Calu3 (cell line): ENCODE data around the gene CLEC12A. TPM values are rescaled to one million over a fixed set of nuclear protein-coding genes. Genes with fewer than 3 reads are reported as not detected.
"Not testable (repeated sequence)": the region's sequence is repeated elsewhere in the genome, so short reads cannot be mapped to it uniquely, and the experiment has no call there.

Experiments used
- BruUV-seq: library from RNA; stranded (reverse); fragments of 400-500 nt; replicated peaks from 2 replicates; lab custom pipeline; 2021; lab: Mats Ljungman, UMichigan
- CTCF ChIA-PET: fragments of 300-600 bp; sonication (Branson Sonifier 250); formaldehyde crosslinking; loops from one replicate; lab custom pipeline; 2022; ENCODE audit warnings: antibody characterized with exemption; lab: Charles Lee
- DNase-seq: peaks from one replicate; pipeline ENCODE4 v3.0.0; 2022
- H3K27ac Mint-ChIP-seq: one replicate; pipeline ENCODE4 v1.8.0; 2022; ENCODE audit warnings: mixed read lengths; ENCODE audit not compliant: unreplicated experiment
- H3K27me3 Mint-ChIP-seq: one replicate; pipeline ENCODE4 v1.8.0; 2022; ENCODE audit warnings: mixed read lengths; ENCODE audit not compliant: unreplicated experiment
- H3K36me3 Mint-ChIP-seq: one replicate; pipeline ENCODE4 v1.8.0; 2022; ENCODE audit warnings: mild to moderate bottlenecking, moderate library complexity, mixed read lengths; ENCODE audit not compliant: insufficient read depth, unreplicated experiment
- H3K4me1 Mint-ChIP-seq: one replicate; pipeline ENCODE4 v1.8.0; 2022; ENCODE audit warnings: mild to moderate bottlenecking, low read depth, mixed read lengths; ENCODE audit not compliant: unreplicated experiment
- H3K4me3 Mint-ChIP-seq: one replicate; pipeline ENCODE4 v1.8.0; 2022; ENCODE audit warnings: mild to moderate bottlenecking, low read depth, moderate library complexity, mixed read lengths; ENCODE audit not compliant: unreplicated experiment
- H3K9me3 Mint-ChIP-seq: one replicate; pipeline ENCODE4 v1.8.0; 2022; ENCODE audit warnings: low read depth, mixed read lengths; ENCODE audit not compliant: unreplicated experiment
- CTCF ChIP-seq: fragments of 200-600 bp; IDR thresholded peaks from one replicate; pipeline ENCODE4 v1.8.0; 2022; ENCODE audit warnings: antibody characterized with exemption; ENCODE audit not compliant: unreplicated experiment
- intact Hi-C: fragments of 100-400 bp; cut with micrococcal nuclease; formaldehyde crosslinking; loops from one replicate; pipeline ENCODE4 v1.10.0; 2022; ENCODE audit not compliant: unreplicated experiment
- total RNA-seq: library from RNA; stranded (reverse); gene quantifications from 2 replicates; pipeline ENCODE4 v1.2.3, GENCODE V29; 2022

CLEC12A gene
- total RNA-seq, 1 experiment from 2014 or later = not detected

DNA sequence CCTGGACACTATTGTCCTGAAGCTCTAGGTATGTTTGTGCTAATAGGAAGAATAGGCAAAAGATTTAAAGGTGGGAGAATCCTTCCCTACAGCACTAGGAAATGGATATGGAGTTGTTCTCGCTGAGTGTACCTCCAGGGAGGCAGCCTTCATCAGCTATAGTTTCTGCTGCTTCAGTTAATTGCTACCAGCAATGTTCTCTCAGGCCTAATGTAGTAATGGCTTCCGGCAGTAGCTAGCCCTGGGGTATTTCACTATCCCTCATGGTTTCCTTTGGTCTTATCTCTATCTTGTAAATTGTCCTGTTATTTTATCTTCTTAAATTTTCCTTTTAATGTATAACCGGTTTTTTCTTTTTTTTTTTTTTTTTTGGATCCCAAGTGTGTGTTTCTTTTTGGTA lies 9.3 kb upstream of the CLEC12A start:
- CTCF ChIA-PET = no interaction called here
- Mint-ChIP-seq H3K4me1 (no peaks in the 10 kb centered on the region), H3K4me3 (no peak overlapping the region), H3K27me3 (no peaks in the 10 kb centered on the region), H3K9me3 (no peaks in the 10 kb centered on the region), H3K36me3 (no peaks in the 10 kb centered on the region), H3K27ac (no peak overlapping the region)
- no TSS peak for BruUV-seq
- TF ChIP-seq CTCF = no peak
- intact Hi-C loops = no loop called here
- no peak for DNase-seq

DNA sequence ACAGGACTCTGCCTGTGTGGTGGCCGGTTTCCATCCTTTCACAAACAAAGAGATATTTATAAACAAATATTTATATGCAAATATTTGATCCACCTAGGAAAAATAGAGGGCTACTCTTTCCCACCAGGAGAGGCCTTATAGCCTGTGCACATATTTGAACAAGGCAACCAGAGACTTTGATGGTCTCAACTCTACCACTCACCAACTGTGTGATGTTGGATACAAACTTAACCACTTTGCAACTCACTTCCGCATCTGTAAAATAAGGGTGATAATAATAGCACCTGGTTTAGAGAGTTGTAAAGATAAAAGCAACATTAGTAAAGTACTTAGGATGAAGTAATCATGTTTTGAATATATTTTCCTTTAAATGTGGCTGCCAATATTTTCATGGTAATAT lies 1.5 kb upstream of the CLEC12A start:
- H3K36me3 Mint-ChIP-seq = no peaks in the 10 kb centered on the region
- CTCF ChIA-PET = no interaction called here
- H3K27ac Mint-ChIP-seq = no peak overlapping the region
- no peaks in the 10 kb centered on the region for H3K9me3 Mint-ChIP-seq
- no peaks in the 10 kb centered on the region for H3K4me1 Mint-ChIP-seq
- BruUV-seq = no TSS peak
- no peak for TF ChIP-seq CTCF
- peaks cover 21% of the 10 kb centered on the region for H3K27me3 Mint-ChIP-seq
- no peak for DNase-seq
- no peak overlapping the region for H3K4me3 Mint-ChIP-seq
- intact Hi-C loops = no loop called here

GRCh38 chr12:9973949-9974348 lies 2.7 kb downstream of the CLEC12A start:
- no TSS peak for BruUV-seq
- no peaks in the 10 kb centered on the region for H3K9me3 Mint-ChIP-seq
- intact Hi-C loops = no loop called here
- TF ChIP-seq CTCF = no peak
- CTCF ChIA-PET = no interaction called here
- no peak overlapping the region for H3K4me3 Mint-ChIP-seq
- peaks cover 27% of the 10 kb centered on the region for H3K27me3 Mint-ChIP-seq
- no peaks in the 10 kb centered on the region for H3K4me1 Mint-ChIP-seq
- no peaks in the 10 kb centered on the region for H3K36me3 Mint-ChIP-seq
- H3K27ac Mint-ChIP-seq = no peak overlapping the region
- DNase-seq = no peak

GRCh38 chr12:9974731-9975130 lies 3.5 kb downstream of the CLEC12A start:
- H3K4me3 Mint-ChIP-seq, H3K36me3 Mint-ChIP-seq, DNase-seq, intact Hi-C loops, H3K27ac Mint-ChIP-seq, BruUV-seq, CTCF ChIA-PET, H3K4me1 Mint-ChIP-seq, H3K9me3 Mint-ChIP-seq: not testable (repeated sequence)
- H3K27me3 Mint-ChIP-seq = peaks cover 33% of the 10 kb centered on the region

DNA sequence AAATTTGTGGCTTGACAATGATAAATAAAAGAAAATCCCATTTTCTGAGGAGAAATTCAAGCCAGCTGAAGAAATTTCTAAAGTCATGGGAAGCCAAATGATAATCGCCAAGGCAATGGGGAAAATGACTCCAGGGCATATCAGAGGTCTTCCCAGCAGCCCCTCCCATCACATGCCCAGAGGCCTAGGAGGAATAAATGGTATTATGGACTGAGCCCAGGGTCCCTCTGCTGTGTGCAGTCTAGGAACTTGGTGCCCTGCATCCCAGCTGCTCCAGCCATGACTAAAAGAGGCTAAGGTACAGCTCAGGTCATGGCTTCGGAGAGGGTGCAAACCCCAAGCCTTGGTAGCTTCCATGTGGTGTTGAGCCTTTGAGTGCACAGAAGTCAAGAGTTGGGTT lies 4.4 kb downstream of the CLEC12A start:
- Mint-ChIP-seq H3K9me3 (no peaks in the 10 kb centered on the region), H3K27me3 (peaks cover 42% of the 10 kb centered on the region), H3K4me1 (no peaks in the 10 kb centered on the region), H3K4me3 (no peak overlapping the region), H3K36me3 (no peaks in the 10 kb centered on the region), H3K27ac (no peak overlapping the region)
- DNase-seq = no peak
- no TSS peak for BruUV-seq
- no peak for TF ChIP-seq CTCF
- intact Hi-C loops = no loop called here
- CTCF ChIA-PET = no interaction called here

DNA sequence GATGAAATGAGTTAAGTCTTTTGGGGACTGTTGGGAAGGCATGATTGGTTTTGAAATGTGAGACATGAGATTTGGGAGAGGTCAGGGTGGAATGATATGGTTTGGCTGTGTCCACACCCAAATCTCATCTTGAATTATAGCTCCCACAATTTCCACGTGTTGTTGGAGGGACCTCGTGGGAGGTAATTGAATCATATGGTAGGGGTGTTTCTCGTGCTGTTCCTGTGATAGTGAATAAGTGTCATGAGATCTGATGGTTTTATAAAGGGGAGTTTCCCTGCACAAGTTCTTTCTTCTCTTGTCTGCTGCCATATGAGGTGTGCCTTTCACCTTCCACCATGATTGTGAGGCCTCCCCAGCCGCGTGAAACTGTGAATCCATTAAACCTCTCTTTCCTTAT lies 5.4 kb downstream of the CLEC12A start:
- BruUV-seq, intact Hi-C loops, H3K9me3 Mint-ChIP-seq, H3K4me3 Mint-ChIP-seq, H3K36me3 Mint-ChIP-seq, CTCF ChIA-PET, H3K4me1 Mint-ChIP-seq, H3K27ac Mint-ChIP-seq, DNase-seq: not testable (repeated sequence)
- H3K27me3 Mint-ChIP-seq = peaks cover 44% of the 10 kb centered on the region
